HepG2 (cell line): ENCODE measurements around the gene CEBPA. TPM values are rescaled to one million over a fixed set of nuclear protein-coding genes. Genes with fewer than 3 reads are reported as not detected.
A peak's percentile ranks its signal among the peaks of the same experiment; 100 is the strongest.

Source experiments
- ARNT2 ChIP-seq: sonication (generic); formaldehyde crosslinking; IDR thresholded peaks from 2 replicates; pipeline ENCODE4 v1.8.0; 2022; ENCODE audit warnings: mild to moderate bottlenecking, low read depth, missing genetic modification reagents, moderate library complexity
- CAMTA2 ChIP-seq: sonication (generic); formaldehyde crosslinking; IDR thresholded peaks from 2 replicates; pipeline ENCODE4 v1.4.0; 2020; ENCODE audit warnings: mild to moderate bottlenecking, missing genetic modification reagents, borderline replicate concordance
- KAT2B ChIP-seq: fragments of 150-350 bp; IDR thresholded peaks from 2 replicates; pipeline ENCODE4 v1.6.1; 2014; ENCODE audit warnings: low read depth, low read length, borderline replicate concordance
- MXD4 ChIP-seq: IDR thresholded peaks from 2 replicates; pipeline ENCODE4 v1.6.1; 2016; ENCODE audit warnings: mild to moderate bottlenecking, missing biosample characterization, missing genetic modification reagents
- PHB2 ChIP-seq: fragments of 450-650 bp; IDR thresholded peaks from 2 replicates; pipeline ENCODE4 v1.6.1; 2018; ENCODE audit not compliant: partially characterized antibody
- PHF21A ChIP-seq: sonication (generic); formaldehyde crosslinking; IDR thresholded peaks from 2 replicates; pipeline ENCODE4 v1.5.0; 2020; ENCODE audit warnings: mild to moderate bottlenecking, missing genetic modification reagents
- SRY ChIP-seq: sonication (generic); formaldehyde crosslinking; IDR thresholded peaks from 2 replicates; pipeline ENCODE4 v1.8.0; 2022; ENCODE audit warnings: mild to moderate bottlenecking, missing genetic modification reagents
- ZNF7 ChIP-seq: IDR thresholded peaks from 2 replicates; pipeline ENCODE4 v1.6.1; 2016; ENCODE audit warnings: missing biosample characterization, missing genetic modification reagents
- polyA plus RNA-seq, 8 experiments: library from polyadenylated mRNA; depleted of rRNA in 3 of 8; stranded (reverse) in 7 of 8; unstranded in 1 of 8; fragments of >200 nt; fragmentation: Illumina TruSeq in 4 of 8; extraction: Trizol in 4 of 8; gene quantifications; 2 replicates each; pipeline versions ENCODE4 v1.2.1 to v1.2.3, GENCODE V29; 2011 to 2016; ENCODE audit warnings: low read depth in 4 of 8, missing spikeins in 1 of 8, mixed read lengths in 1 of 8; ENCODE audit not compliant: insufficient read depth in 1 of 8
- total RNA-seq, 5 experiments: library from RNA; depleted of rRNA; stranded (reverse); fragments of >200 nt; fragmentation: Illumina TruSeq; extraction: Trizol; gene quantifications; 2 replicates each; pipeline ENCODE4 v1.2.3, GENCODE V29; 2016; ENCODE audit warnings: low read depth in 1 of 5
- TF ChIP-seq, protein P1 (sequence below): sonication (generic); formaldehyde crosslinking; IDR thresholded peaks from 2 replicates; pipeline ENCODE4 v1.4.0; 2020; ENCODE audit warnings: missing genetic modification reagents
- TF ChIP-seq, protein P2 (sequence below): sonication (generic); formaldehyde crosslinking; IDR thresholded peaks from 2 replicates; pipeline ENCODE4 v1.9.0; 2021; ENCODE audit warnings: missing genetic modification reagents, borderline replicate concordance
- TF ChIP-seq, protein P3 (sequence below): IDR thresholded peaks from 2 replicates; pipeline ENCODE4 v1.6.1; 2016; ENCODE audit warnings: low read depth, borderline replicate concordance
- TF ChIP-seq, protein P4 (sequence below): sonication (generic); formaldehyde crosslinking; IDR thresholded peaks from 2 replicates; pipeline ENCODE4 v1.8.1; 2023; ENCODE audit warnings: missing genetic modification reagents, mild to moderate bottlenecking, borderline replicate concordance
- TF ChIP-seq, protein P5 (sequence below): sonication (generic); formaldehyde crosslinking; IDR thresholded peaks from 2 replicates; pipeline ENCODE4 v1.8.0; 2022; ENCODE audit warnings: mild to moderate bottlenecking, missing genetic modification reagents

Gene CEBPA
- total and polyA plus RNA-seq, 2 of the 13 experiments (the other 11 are each of a cell fraction or from before 2014, with no cell fraction given), result 24.8 to 103 TPM

DNA sequence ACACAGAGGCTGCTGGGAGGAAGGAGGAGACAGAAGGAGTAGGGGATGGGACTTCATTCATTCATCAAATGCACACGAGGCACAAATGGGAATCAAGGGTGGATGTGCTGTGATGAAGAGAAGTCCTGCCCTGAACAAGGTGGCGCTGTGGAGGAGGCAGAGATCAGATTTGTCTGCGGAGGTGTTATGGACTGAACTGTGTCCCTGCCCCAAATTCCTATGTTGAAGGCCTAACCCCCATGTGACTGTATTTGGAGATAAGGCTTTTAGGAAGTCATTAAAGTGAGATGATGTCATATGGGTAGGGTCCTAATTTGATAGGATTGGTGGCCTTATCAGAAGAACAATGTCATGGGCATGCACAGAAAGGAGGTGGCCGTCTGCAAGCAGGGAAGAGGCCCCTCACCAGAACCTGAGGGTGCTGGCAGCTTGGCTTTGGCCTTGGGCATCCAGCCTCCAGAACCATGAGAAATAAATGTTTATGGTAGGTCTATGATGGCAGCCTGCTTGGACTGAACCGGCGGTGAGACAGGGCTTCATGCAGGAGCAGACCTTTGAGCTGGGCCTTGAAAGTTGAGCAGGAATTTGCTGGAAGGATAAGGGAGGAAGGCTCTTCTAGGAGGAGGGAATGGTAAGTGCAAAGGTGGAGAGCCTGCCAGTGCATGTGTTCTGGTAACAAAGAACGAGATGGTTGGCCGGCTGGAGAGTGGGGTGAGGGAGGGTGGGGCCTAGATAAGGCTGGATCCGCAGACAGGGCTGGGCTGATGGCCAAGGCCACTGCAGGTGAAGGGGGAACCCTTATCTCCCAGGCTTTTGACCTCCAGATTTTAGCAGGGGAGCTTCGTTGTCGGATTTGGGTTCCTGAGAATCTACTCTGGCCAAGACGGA lies 2.7 kb upstream of the CEBPA start (continued):
- TF ChIP-seq, protein P1, sequence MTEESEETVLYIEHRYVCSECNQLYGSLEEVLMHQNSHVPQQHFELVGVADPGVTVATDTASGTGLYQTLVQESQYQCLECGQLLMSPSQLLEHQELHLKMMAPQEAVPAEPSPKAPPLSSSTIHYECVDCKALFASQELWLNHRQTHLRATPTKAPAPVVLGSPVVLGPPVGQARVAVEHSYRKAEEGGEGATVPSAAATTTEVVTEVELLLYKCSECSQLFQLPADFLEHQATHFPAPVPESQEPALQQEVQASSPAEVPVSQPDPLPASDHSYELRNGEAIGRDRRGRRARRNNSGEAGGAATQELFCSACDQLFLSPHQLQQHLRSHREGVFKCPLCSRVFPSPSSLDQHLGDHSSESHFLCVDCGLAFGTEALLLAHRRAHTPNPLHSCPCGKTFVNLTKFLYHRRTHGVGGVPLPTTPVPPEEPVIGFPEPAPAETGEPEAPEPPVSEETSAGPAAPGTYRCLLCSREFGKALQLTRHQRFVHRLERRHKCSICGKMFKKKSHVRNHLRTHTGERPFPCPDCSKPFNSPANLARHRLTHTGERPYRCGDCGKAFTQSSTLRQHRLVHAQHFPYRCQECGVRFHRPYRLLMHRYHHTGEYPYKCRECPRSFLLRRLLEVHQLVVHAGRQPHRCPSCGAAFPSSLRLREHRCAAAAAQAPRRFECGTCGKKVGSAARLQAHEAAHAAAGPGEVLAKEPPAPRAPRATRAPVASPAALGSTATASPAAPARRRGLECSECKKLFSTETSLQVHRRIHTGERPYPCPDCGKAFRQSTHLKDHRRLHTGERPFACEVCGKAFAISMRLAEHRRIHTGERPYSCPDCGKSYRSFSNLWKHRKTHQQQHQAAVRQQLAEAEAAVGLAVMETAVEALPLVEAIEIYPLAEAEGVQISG (CRISPR knock-in tag), result peak; percentile 22
- TF ChIP-seq PHB2 (no peak), MXD4 (no peak), SRY (CRISPR knock-in tag) (no peak), CAMTA2 (CRISPR knock-in tag) (no peak), KAT2B (no peak), ARNT2 (CRISPR knock-in tag) (no peak), PHF21A (peak; percentile 54; the same call in 1 of the 2 replicates), ZNF7 (no peak)
- TF ChIP-seq, protein P2, sequence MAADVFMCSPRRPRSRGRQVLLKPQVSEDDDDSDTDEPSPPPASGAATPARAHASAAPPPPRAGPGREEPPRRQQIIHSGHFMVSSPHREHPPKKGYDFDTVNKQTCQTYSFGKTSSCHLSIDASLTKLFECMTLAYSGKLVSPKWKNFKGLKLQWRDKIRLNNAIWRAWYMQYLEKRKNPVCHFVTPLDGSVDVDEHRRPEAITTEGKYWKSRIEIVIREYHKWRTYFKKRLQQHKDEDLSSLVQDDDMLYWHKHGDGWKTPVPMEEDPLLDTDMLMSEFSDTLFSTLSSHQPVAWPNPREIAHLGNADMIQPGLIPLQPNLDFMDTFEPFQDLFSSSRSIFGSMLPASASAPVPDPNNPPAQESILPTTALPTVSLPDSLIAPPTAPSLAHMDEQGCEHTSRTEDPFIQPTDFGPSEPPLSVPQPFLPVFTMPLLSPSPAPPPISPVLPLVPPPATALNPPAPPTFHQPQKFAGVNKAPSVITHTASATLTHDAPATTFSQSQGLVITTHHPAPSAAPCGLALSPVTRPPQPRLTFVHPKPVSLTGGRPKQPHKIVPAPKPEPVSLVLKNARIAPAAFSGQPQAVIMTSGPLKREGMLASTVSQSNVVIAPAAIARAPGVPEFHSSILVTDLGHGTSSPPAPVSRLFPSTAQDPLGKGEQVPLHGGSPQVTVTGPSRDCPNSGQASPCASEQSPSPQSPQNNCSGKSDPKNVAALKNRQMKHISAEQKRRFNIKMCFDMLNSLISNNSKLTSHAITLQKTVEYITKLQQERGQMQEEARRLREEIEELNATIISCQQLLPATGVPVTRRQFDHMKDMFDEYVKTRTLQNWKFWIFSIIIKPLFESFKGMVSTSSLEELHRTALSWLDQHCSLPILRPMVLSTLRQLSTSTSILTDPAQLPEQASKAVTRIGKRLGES (CRISPR knock-in tag), result no peak
- TF ChIP-seq, protein P3, sequence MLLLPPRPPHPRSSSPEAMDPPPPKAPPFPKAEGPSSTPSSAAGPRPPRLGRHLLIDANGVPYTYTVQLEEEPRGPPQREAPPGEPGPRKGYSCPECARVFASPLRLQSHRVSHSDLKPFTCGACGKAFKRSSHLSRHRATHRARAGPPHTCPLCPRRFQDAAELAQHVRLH (CRISPR knock-in tag), result 0 out of 2 replicates have a peak, but pooled peaks have one; percentile 13
- TF ChIP-seq, protein P4, sequence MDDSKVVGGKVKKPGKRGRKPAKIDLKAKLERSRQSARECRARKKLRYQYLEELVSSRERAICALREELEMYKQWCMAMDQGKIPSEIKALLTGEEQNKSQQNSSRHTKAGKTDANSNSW, result no peak
- TF ChIP-seq, protein P5, sequence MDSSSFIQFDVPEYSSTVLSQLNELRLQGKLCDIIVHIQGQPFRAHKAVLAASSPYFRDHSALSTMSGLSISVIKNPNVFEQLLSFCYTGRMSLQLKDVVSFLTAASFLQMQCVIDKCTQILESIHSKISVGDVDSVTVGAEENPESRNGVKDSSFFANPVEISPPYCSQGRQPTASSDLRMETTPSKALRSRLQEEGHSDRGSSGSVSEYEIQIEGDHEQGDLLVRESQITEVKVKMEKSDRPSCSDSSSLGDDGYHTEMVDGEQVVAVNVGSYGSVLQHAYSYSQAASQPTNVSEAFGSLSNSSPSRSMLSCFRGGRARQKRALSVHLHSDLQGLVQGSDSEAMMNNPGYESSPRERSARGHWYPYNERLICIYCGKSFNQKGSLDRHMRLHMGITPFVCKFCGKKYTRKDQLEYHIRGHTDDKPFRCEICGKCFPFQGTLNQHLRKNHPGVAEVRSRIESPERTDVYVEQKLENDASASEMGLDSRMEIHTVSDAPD (CRISPR knock-in tag), result no peak
